ENCODE data around the gene PHACTR1. TPM values are rescaled to one million over a fixed set of nuclear protein-coding genes. Genes with fewer than 3 reads are reported as not detected.
"Not testable (repeated sequence)": the region's sequence is repeated elsewhere in the genome, so short reads cannot be mapped to it uniquely, and the experiment has no call there.

Gene PHACTR1
- total RNA-seq, 1 donor from 2014 or later: 1.6 TPM

GRCh38 chr6:12909833-12910232, 193.3 kb downstream of the PHACTR1 start:
- ATAC-seq: no peak

- ATAC-seq: no peak
Observed at GRCh38 chr6:12911427-12911826, 194.9 kb downstream of the PHACTR1 start.

GRCh38 chr6:12913201-12913600, 196.6 kb downstream of the PHACTR1 start:
- ATAC-seq: no peak

- no peak for ATAC-seq
Observed at GRCh38 chr6:12916006-12916405, 199.4 kb downstream of the PHACTR1 start.

- ATAC-seq: no peak
Observed at GRCh38 chr6:12916420-12917136, 200.0 kb downstream of the PHACTR1 start.

- no peak for ATAC-seq
Observed at GRCh38 chr6:12921467-12921866, 204.9 kb downstream of the PHACTR1 start.

- peak; percentile 42 for ATAC-seq
Observed at GRCh38 chr6:12923644-12924235, 207.2 kb downstream of the PHACTR1 start.

GRCh38 chr6:12924911-12925310, 208.3 kb downstream of the PHACTR1 start:
- ATAC-seq: no peak

GRCh38 chr6:12927746-12928145, 211.2 kb downstream of the PHACTR1 start:
- ATAC-seq: no peak

- ATAC-seq: no peak
Observed at GRCh38 chr6:12929678-12930077, 213.1 kb downstream of the PHACTR1 start.

GRCh38 chr6:12931639-12932038, 215.1 kb downstream of the PHACTR1 start:
- no peak for ATAC-seq

- no peak for ATAC-seq
Observed at GRCh38 chr6:12935637-12936036, 219.1 kb downstream of the PHACTR1 start.

- no peak for ATAC-seq
Observed at GRCh38 chr6:12937971-12938370, 221.4 kb downstream of the PHACTR1 start.

- no peak for ATAC-seq
Observed at GRCh38 chr6:12939314-12939713, 222.7 kb downstream of the PHACTR1 start.

- ATAC-seq: no peak
Observed at GRCh38 chr6:12941422-12941821, 224.9 kb downstream of the PHACTR1 start.

GRCh38 chr6:12943549-12943948, 227.0 kb downstream of the PHACTR1 start:
- no peak for ATAC-seq

- ATAC-seq: no peak
Observed at GRCh38 chr6:12944001-12944400, 227.4 kb downstream of the PHACTR1 start.

GRCh38 chr6:12944528-12944927, 228.0 kb downstream of the PHACTR1 start:
- ATAC-seq: not testable (repeated sequence)

GRCh38 chr6:12947151-12947871, 230.7 kb downstream of the PHACTR1 start:
- no peak for ATAC-seq

- ATAC-seq: no peak
Observed at GRCh38 chr6:12947967-12948366, 231.4 kb downstream of the PHACTR1 start.

- no peak for ATAC-seq
Observed at GRCh38 chr6:12950976-12951375, 234.4 kb downstream of the PHACTR1 start.

GRCh38 chr6:12951415-12951814, 234.8 kb downstream of the PHACTR1 start:
- ATAC-seq: no peak

GRCh38 chr6:12952318-12952717, 235.8 kb downstream of the PHACTR1 start:
- no peak for ATAC-seq

GRCh38 chr6:12955956-12956355, 239.4 kb downstream of the PHACTR1 start:
- ATAC-seq: no peak
